SK-N-SH (cell line): Measurements from ENCODE around the gene HM13. TPM values are rescaled to one million over a fixed set of nuclear protein-coding genes. Genes with fewer than 3 reads are reported as not detected.

Experiments
- CTCF ChIA-PET: fragments of 300-600, 350-600 bp; formaldehyde crosslinking; extraction: SDS; loops from one replicate; lab custom pipeline; 2021; lab: Yijun Ruan, JAX
- POLR2A ChIA-PET: fragments of 350-600 bp; sonication (Branson Sonifier 250); formaldehyde crosslinking; extraction: SDS; loops from one replicate; lab custom pipeline; 2020; ENCODE audit warnings: antibody characterized with exemption, inconsistent platforms; lab: Yijun Ruan, JAX
- DNase-seq: peaks from one replicate; pipeline ENCODE4 v3.0.0; 2012
- H2AFZ ChIP-seq: fragments of 200-600 bp; sonication (generic); 2 replicates; pipeline ENCODE4 v1.8.1; 2016; ENCODE audit warnings: antibody characterized with exemption, mild to moderate bottlenecking, low read depth
- H3F3A ChIP-seq: fragments of 200-600 bp; sonication (generic); replicated peaks from 2 replicates; pipeline ENCODE3; 2016; ENCODE audit warnings: antibody characterized with exemption, mild to moderate bottlenecking; ENCODE audit not compliant: insufficient read depth
- H3K27ac ChIP-seq, 2 experiments: fragments of 200-500 bp in 1 of 2; fragments of 200-600 bp in 1 of 2; sonication (Bioruptor generic) in 1 of 2; sonication (generic), shearing (Covaris generic) in 1 of 2; 2 replicates each; pipeline versions ENCODE4 v1.5.1 to v1.6.1; 2014 to 2016; ENCODE audit warnings: low read depth in 2 of 2, inconsistent platforms in 1 of 2, low read length in 1 of 2, mild to moderate bottlenecking in 1 of 2, mixed read lengths in 1 of 2
- H3K27me3 ChIP-seq: fragments of 200-600 bp; sonication (generic), shearing (Covaris generic); 2 replicates; pipeline ENCODE4 v1.6.1; 2016; ENCODE audit warnings: mixed run types; ENCODE audit not compliant: insufficient read depth
- H3K36me3 ChIP-seq, 2 experiments: fragments of 200-500 bp in 1 of 2; fragments of 200-600 bp in 1 of 2; sonication (Bioruptor generic) in 1 of 2; sonication (generic) in 1 of 2; replicated peaks in 1 of 2; 2 replicates each; pipeline versions ENCODE3 to v1.5.1; 2014 to 2016; ENCODE audit warnings: low read length in 1 of 2, mild to moderate bottlenecking in 1 of 2; ENCODE audit not compliant: insufficient read depth in 2 of 2, control insufficient read depth in 1 of 2
- H3K4me1 ChIP-seq, 2 experiments: fragments of 200-500 bp in 1 of 2; fragments of 200-600 bp in 1 of 2; sonication (Bioruptor generic) in 1 of 2; sonication (generic), shearing (Covaris generic) in 1 of 2; 2 replicates each; pipeline versions ENCODE4 v1.5.1 to v1.6.1; 2014 to 2016; ENCODE audit warnings: low read depth in 1 of 2, low read length in 1 of 2, mixed run types in 1 of 2; ENCODE audit not compliant: insufficient read depth in 2 of 2, control insufficient read depth in 1 of 2
- H3K4me2 ChIP-seq: fragments of 200-600 bp; sonication (generic), shearing (Covaris generic); 2 replicates; pipeline ENCODE4 v1.6.1; 2017; ENCODE audit warnings: mixed run types
- H3K4me3 ChIP-seq, 2 experiments: fragments of 200-500 bp in 1 of 2; fragments of 200-600 bp in 1 of 2; sonication (Bioruptor generic) in 1 of 2; sonication (generic), shearing (Covaris generic) in 1 of 2; 2 replicates each; pipeline versions ENCODE4 v1.5.1 to v1.8.1; 2014 to 2016; ENCODE audit warnings: low read depth in 2 of 2, inconsistent platforms in 1 of 2, low read length in 1 of 2, mild to moderate bottlenecking in 1 of 2, mixed read lengths in 1 of 2, moderate library complexity in 1 of 2
- H3K79me2 ChIP-seq: fragments of 200-600 bp; sonication (generic); 2 replicates; pipeline ENCODE4 v1.8.1; 2017; ENCODE audit warnings: mild to moderate bottlenecking; ENCODE audit not compliant: insufficient read depth
- H3K9ac ChIP-seq: fragments of 200-600 bp; sonication (generic); 2 replicates; pipeline ENCODE4 v1.6.1; 2017; ENCODE audit warnings: mixed run types
- H3K9me2 ChIP-seq: fragments of 200-600 bp; sonication (generic); 2 replicates; pipeline ENCODE4 v1.6.1; 2017; ENCODE audit warnings: mixed run types
- H3K9me3 ChIP-seq: fragments of 200-600 bp; sonication (generic); 2 replicates; pipeline ENCODE4 v1.6.1; 2017; ENCODE audit warnings: mixed run types, mild to moderate bottlenecking, moderate library complexity
- H4K20me1 ChIP-seq: fragments of 200-600 bp; sonication (generic); 2 replicates; pipeline ENCODE4 v1.6.1; 2017; ENCODE audit warnings: mild to moderate bottlenecking, mixed run types; ENCODE audit not compliant: insufficient read depth
- CHD2 ChIP-seq: fragments of 150-350 bp; IDR thresholded peaks from 2 replicates; pipeline ENCODE4 v1.6.1; 2018; ENCODE audit warnings: low read length; ENCODE audit not compliant: partially characterized antibody
- ELF1 ChIP-seq: IDR thresholded peaks from 2 replicates; pipeline ENCODE4 v1.4.0; 2012
- EP300 ChIP-seq, 2 experiments: IDR thresholded peaks; 2 replicates each; pipeline versions ENCODE4 v1.4.0 to v1.6.1; 2012; ENCODE audit warnings: borderline replicate concordance in 1 of 2, low read depth in 1 of 2, low read length in 1 of 2
- FOSL2 ChIP-seq: IDR thresholded peaks from 2 replicates; pipeline ENCODE4 v1.4.0; 2012; ENCODE audit warnings: low read depth, mild to moderate bottlenecking, moderate library complexity, borderline replicate concordance
- GATA2 ChIP-seq: sonication (generic); formaldehyde crosslinking; IDR thresholded peaks from 2 replicates; pipeline ENCODE4 v1.5.0; 2020; ENCODE audit warnings: mild to moderate bottlenecking, missing genetic modification reagents
- IRF3 ChIP-seq: fragments of 150-350 bp; IDR thresholded peaks from 2 replicates; pipeline ENCODE4 v1.6.1; 2016; ENCODE audit warnings: mild to moderate bottlenecking, low read depth, low read length
- JUND ChIP-seq: IDR thresholded peaks from 2 replicates; pipeline ENCODE4 v1.4.0; 2012
- MXI1 ChIP-seq: IDR thresholded peaks from 2 replicates; pipeline ENCODE4 v1.6.1; 2012; ENCODE audit warnings: mild to moderate bottlenecking, low read depth, low read length, improper control_type of control experiment
- NFIC ChIP-seq: IDR thresholded peaks from 2 replicates; pipeline ENCODE4 v1.4.0; 2012; ENCODE audit warnings: borderline replicate concordance
- NRF1 ChIP-seq: IDR thresholded peaks from 2 replicates; pipeline ENCODE4 v1.6.1; 2012; ENCODE audit warnings: low read depth, mild to moderate bottlenecking, low read length
- POLR2AphosphoS5 ChIP-seq: IDR thresholded peaks from 2 replicates; pipeline ENCODE4 v1.6.1; 2012; ENCODE audit warnings: low read depth, low read length
- RCOR1 ChIP-seq: fragments of 150-350 bp; IDR thresholded peaks from 2 replicates; pipeline ENCODE4 v1.6.1; 2017; ENCODE audit warnings: antibody characterized with exemption, low read length
- REST ChIP-seq: IDR thresholded peaks from 2 replicates; pipeline ENCODE4 v1.6.1; 2012; ENCODE audit warnings: mild to moderate bottlenecking, low read depth, low read length, moderate library complexity
- RXRA ChIP-seq: IDR thresholded peaks from 2 replicates; pipeline ENCODE4 v1.4.0; 2012; ENCODE audit warnings: low read depth, mild to moderate bottlenecking, borderline replicate concordance
- SIN3A ChIP-seq: IDR thresholded peaks from 2 replicates; pipeline ENCODE4 v1.6.1; 2012; ENCODE audit warnings: low read depth, mild to moderate bottlenecking, low read length, moderate library complexity, borderline replicate concordance
- USF1 ChIP-seq: IDR thresholded peaks from 2 replicates; pipeline ENCODE4 v1.4.0; 2012; ENCODE audit warnings: low read depth, borderline replicate concordance
- WGBS: methylation state at CpG from one replicate; pipeline ENCODE4 v1.1.6; 2017; ENCODE audit warnings: low lambda C conversion rate; 5-methylcytosine and 5-hydroxymethylcytosine counted together
- polyA plus RNA-seq, 3 experiments: library from polyadenylated mRNA; depleted of rRNA; stranded (reverse); fragments of >200 nt; gene quantifications; 2 replicates each; pipeline ENCODE4 v1.2.3, GENCODE V29; 2012

The HM13 gene
- polyA plus RNA-seq, 1 of the 3 experiments (the other 2 are of a cell fraction) = 160 TPM

- Histone ChIP-seq H3K9me3 (no peaks in the 10 kb centered on the region), H3K4me1 (peaks cover 2 to 5% of the 10 kb centered on the region in 2 experiments; a peak in 2 of 4 replicates), H3K27me3 (no peaks in the 10 kb centered on the region), H3F3A (peaks cover 12% of the 10 kb centered on the region), H3K27ac (no peak overlapping the region), H3K4me3 (no peak overlapping the region), H3K36me3 (no peaks in the 10 kb centered on the region), H3K9me2 (no peaks in the 10 kb centered on the region), H3K79me2 (no peaks in the 10 kb centered on the region), H3K9ac (no peak overlapping the region), H3K4me2 (no peak overlapping the region), H2AFZ (no peak overlapping the region), H4K20me1 (no peaks in the 10 kb centered on the region)
- POLR2A ChIA-PET = no interaction called here
- DNase-seq = no peak
- CTCF ChIA-PET = interaction anchor here (4.2 to 5.1 kb wide), 2 partner anchors 11 to 43 kb away, joined by 79 to 145 read pairs; no protein-coding TSS in a partner anchor
- TF ChIP-seq ELF1 (no peak), RXRA (no peak), MXI1 (no peak), JUND (no peak), SIN3A (no peak), FOSL2 (no peak), REST (no peak), NFIC (no peak), IRF3 (no peak), NRF1 (no peak), CHD2 (no peak), USF1 (no peak), EP300 (IDR thresholded peaks at IDR 0.05; ENCODE audit: borderline replicate concordance in 1 of 2, low read depth in 1 of 2, low read length in 1 of 2) (no peak), GATA2 (CRISPR knock-in tag) (no peak), RCOR1 (no peak), POLR2AphosphoS5 (no peak)
- 0% methylated on average over 1 of the region's 1 CpG for WGBS
Measured at GRCh38 chr20:31500527-31500926, 13.7 kb upstream of the HM13 start.
